ENCODE measurements around the gene BATF.
A peak's percentile ranks its signal among the peaks of the same experiment; 100 is the strongest.

BATF gene

DNA sequence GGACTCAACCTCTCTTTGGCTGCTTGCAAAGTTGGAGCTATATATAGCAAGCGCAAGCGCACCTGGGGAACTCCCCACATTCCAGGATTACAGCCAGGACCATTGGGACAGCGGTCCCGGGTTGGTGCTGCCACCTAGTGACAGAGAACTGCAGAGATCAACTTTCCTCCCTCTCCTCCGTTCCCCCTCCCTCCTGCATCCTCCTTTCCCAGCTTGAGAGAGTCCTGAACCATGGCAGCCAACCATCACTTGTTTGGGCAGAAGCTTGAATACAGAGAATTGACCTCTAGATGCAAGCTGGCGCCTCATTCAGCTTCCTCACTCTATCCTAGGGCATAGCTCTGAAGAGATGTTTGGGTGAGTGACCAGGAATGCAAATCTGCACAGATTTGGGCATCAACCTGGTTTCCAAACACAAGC is 38.8 kb downstream of the BATF start:
- H3K4me3 ChIP-seq (ENCODE audit: low read length): no peak overlapping the region
- TF ChIP-seq, protein P1, sequence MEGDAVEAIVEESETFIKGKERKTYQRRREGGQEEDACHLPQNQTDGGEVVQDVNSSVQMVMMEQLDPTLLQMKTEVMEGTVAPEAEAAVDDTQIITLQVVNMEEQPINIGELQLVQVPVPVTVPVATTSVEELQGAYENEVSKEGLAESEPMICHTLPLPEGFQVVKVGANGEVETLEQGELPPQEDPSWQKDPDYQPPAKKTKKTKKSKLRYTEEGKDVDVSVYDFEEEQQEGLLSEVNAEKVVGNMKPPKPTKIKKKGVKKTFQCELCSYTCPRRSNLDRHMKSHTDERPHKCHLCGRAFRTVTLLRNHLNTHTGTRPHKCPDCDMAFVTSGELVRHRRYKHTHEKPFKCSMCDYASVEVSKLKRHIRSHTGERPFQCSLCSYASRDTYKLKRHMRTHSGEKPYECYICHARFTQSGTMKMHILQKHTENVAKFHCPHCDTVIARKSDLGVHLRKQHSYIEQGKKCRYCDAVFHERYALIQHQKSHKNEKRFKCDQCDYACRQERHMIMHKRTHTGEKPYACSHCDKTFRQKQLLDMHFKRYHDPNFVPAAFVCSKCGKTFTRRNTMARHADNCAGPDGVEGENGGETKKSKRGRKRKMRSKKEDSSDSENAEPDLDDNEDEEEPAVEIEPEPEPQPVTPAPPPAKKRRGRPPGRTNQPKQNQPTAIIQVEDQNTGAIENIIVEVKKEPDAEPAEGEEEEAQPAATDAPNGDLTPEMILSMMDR (conservative IDR thresholded peaks at IDR 0.05; ENCODE audit: low read depth, low read length): peak; percentile 91
- peak; percentile 30 for DNase-seq (ENCODE audit: low read depth)

DNA sequence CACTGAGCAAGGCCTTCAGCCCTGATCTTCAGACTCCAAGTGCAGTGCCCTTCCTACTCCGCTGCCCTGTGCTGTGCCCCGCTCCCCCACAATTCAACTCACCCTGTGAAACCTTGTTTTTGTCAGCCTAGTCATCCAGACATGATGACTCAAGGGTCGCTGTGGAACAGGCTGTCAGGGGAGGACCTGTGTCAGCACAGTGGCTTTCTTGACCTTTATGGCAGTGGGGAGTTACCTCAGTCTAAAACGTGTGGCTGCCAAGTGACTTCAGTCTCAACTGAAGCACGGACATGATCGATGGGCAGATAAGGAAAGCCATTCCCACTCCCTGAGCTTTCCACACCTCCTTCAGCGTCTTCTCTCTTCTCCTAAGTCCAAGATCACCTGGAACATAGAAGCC is 39.8 kb downstream of the BATF start:
- TF ChIP-seq, protein P1 (conservative IDR thresholded peaks at IDR 0.05; ENCODE audit: low read depth, low read length): no peak
- DNase-seq (ENCODE audit: low read depth): no peak

DNA sequence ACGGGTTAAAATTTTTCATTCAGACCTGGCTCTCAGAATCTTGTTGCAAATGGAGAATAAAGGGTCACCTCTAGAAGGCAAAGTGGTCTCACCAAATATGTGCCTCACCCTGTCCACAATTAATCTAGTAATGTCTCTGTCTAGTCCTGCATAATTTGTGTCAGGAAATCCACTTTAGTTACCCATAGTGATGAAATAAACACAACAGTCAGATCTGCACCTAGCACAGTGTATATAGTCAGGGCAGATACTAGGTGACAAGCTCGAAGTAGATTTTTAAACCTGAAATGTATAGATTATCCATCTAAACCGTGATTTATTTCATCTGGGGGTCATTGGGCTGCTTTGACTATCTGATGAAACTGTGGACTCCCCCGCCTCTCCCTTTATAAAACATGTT is 40.2 kb downstream of the BATF start:
- no peak for DNase-seq (ENCODE audit: low read depth)
- H3K4me3 ChIP-seq (ENCODE audit: low read length): no peak overlapping the region
- TF ChIP-seq, protein P1 (conservative IDR thresholded peaks at IDR 0.05; ENCODE audit: low read depth, low read length): no peak

More for the DNA sequence above, 39.8 kb downstream of the BATF start:
- H3K4me3 ChIP-seq (ENCODE audit: low read length): no peak overlapping the region

DNA sequence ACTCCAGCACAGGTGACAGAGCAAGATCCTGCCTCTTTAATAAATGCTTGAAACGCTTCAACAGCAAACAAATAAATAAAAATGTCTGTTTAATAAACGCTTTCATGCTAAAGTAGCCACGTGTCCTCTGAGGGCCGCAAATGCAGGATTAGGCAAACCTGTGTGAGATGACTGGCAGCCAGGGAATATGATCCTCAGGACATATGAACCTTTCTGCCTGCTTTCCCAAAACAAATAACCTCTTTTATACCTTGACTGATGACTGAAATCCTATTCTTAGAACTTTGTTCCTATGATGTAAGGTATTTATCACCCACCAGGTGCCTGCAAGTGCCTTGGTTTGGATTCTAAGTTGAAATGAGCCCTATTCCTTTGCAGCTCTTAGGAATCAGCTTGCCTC is 41.7 kb downstream of the BATF start:
- no peak for DNase-seq (ENCODE audit: low read depth)
- TF ChIP-seq, protein P1 (conservative IDR thresholded peaks at IDR 0.05; ENCODE audit: low read depth, low read length): no peak
- H3K4me3 ChIP-seq (ENCODE audit: low read length): no peak overlapping the region

DNA sequence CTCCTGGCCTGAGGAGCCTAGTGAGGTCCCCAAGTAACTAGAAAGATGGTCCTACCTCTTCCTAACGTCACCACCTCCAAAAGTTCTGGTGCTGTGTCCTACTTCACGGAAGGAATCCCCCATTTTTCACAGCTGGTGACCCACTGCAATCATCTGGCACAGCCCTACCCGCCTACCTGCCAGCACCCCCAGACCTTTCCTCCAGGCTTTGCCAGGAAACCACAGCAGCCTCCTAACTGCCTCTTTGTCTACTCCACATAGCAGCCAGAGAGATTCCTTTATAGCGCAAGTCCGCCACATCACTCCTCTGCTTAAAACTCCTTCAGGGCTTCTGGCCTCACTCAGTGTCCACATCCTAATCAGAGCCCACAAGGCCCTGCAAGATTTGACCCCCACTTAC is 42.8 kb downstream of the BATF start:
- H3K4me3 ChIP-seq (ENCODE audit: low read length): no peak overlapping the region
- TF ChIP-seq, protein P1 (conservative IDR thresholded peaks at IDR 0.05; ENCODE audit: low read depth, low read length): no peak
- DNase-seq (ENCODE audit: low read depth): no peak

DNA sequence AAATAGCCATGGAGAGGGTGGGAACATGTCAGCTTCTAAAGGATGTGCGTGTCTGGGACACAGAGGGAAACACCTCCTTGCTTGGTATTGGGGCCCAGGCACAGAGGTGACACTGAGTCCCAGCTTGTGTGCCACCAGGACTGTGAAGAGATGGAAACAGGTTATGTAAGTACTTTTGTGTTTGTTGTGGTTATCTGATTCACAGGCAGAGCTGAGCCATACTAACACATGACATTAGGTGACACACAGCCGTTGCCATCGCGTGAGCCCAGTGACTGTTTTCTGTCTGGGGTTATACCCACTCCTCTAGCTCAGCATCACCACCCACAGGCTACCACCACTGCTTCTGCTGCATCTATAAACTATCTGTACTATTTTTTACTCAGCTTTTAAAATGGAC is 44.1 kb downstream of the BATF start:
- TF ChIP-seq, protein P1 (conservative IDR thresholded peaks at IDR 0.05; ENCODE audit: low read depth, low read length): no peak
- DNase-seq (ENCODE audit: low read depth): no peak
- H3K4me3 ChIP-seq (ENCODE audit: low read length): no peak overlapping the region

DNA sequence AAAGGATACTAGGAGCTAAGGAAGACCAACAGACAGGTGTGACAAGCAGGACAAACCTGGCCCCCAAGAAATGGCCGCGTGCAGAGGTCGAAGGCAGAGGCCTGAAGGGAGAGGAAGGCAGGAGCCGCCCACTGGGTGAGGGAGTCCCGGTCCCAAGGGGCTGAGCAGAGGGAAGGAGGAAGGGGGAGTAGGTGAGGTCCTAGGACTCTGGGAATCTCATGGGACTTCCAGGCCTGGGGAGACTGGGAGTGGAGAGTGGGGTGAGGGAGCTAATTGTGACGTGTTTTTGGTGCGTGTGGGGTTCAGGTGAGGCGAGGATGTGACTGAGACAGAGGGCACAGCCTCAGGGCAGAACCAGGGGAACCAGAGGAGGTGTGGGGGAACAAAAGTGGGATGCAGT is 44.5 kb downstream of the BATF start:
- TF ChIP-seq, protein P1 (conservative IDR thresholded peaks at IDR 0.05; ENCODE audit: low read depth, low read length): no peak
- no peak overlapping the region for H3K4me3 ChIP-seq (ENCODE audit: low read length)
- DNase-seq (ENCODE audit: low read depth): no peak

Data from retinal pigment epithelial cell (primary cell).